Measurements from ENCODE around the gene ZBTB7B. TPM values are rescaled to one million over a fixed set of nuclear protein-coding genes. Genes with fewer than 3 reads are reported as not detected.
A peak's percentile ranks its signal among the peaks of the same experiment; 100 is the strongest.

ZBTB7B gene
- total RNA-seq, 4 donors from 2014 or later, result 101 to 220 (median 113) TPM

GRCh38 chr1:155010211-155010918, 7.8 kb downstream of the ZBTB7B start:
- WGBS, 2 donors, result 5 to 62% methylated on average over 2 to 3 of the region's 11 CpGs
- Histone ChIP-seq H3K9me3 (no peaks in the 10 kb centered on the region), H3K27me3 (no peaks in the 10 kb centered on the region), H3K27ac (peak overlapping the region; percentile 97 to 99 (median 98)), H3K4me3 (peak overlapping the region; percentile 50 to 96 (median 64)), H3K4me1 (peaks cover 77 to 100% (median 82%) of the 10 kb centered on the region in 3 donors), H3K36me3 (peaks cover 12 to 44% (median 21%) of the 10 kb centered on the region in 3 donors)
- intact Hi-C loops (cut with DNase I), result no loop called here
- TF ChIP-seq POLR2A (IDR thresholded peaks at IDR 0.05) (no peak), CTCF (IDR thresholded peaks at IDR 0.05) (no peak)
- DNase-seq, result no peak

- Histone ChIP-seq H3K27ac (peak overlapping the region; percentile 97 to 99 (median 98)), H3K4me3 (peak overlapping the region in 3 of 4 donors; percentile 61 to 96 (median 67)), H3K9me3 (no peaks in the 10 kb centered on the region), H3K36me3 (peaks cover 16 to 48% (median 27%) of the 10 kb centered on the region in 3 donors), H3K27me3 (no peaks in the 10 kb centered on the region), H3K4me1 (peaks cover 75 to 100% (median 81%) of the 10 kb centered on the region in 3 donors)
- no peak for TF ChIP-seq POLR2A (IDR thresholded peaks at IDR 0.05)
- no peak for TF ChIP-seq CTCF (IDR thresholded peaks at IDR 0.05)
- DNase-seq, result no peak
- WGBS, 2 donors, result 61% methylated on average over 3 of the region's 5 CpGs; no CpG with 5 or more reads in 1 of the 2 donors
- intact Hi-C loops (cut with DNase I), result no loop called here
Observed at GRCh38 chr1:155011004-155011416, 8.4 kb downstream of the ZBTB7B start.

GRCh38 chr1:155011437-155012025, 8.9 kb downstream of the ZBTB7B start:
- no peaks in the 10 kb centered on the region for H3K9me3 ChIP-seq
- peak overlapping the region in 3 of 4 donors; percentile 61 to 96 (median 67) for H3K4me3 ChIP-seq
- WGBS, 2 donors, result 27% methylated on average over 3 of the region's 6 CpGs; no CpG with 5 or more reads in 1 of the 2 donors
- TF ChIP-seq CTCF (IDR thresholded peaks at IDR 0.05), result no peak
- no peak for TF ChIP-seq POLR2A (IDR thresholded peaks at IDR 0.05)
- H3K27me3 ChIP-seq, result no peaks in the 10 kb centered on the region
- H3K27ac ChIP-seq, result peak overlapping the region; percentile 97 to 99 (median 98)
- peaks cover 16 to 48% (median 30%) of the 10 kb centered on the region in 3 donors for H3K36me3 ChIP-seq
- DNase-seq, result no peak
- intact Hi-C loops (cut with DNase I), result no loop called here
- peaks cover 74 to 100% (median 81%) of the 10 kb centered on the region in 3 donors for H3K4me1 ChIP-seq

GRCh38 chr1:155012026-155012546, 9.5 kb downstream of the ZBTB7B start:
- WGBS, 2 donors, result 0 to 17% methylated on average over 1 of the region's 9 CpGs
- intact Hi-C loops (cut with DNase I), result no loop called here
- Histone ChIP-seq H3K36me3 (peaks cover 16 to 53% (median 34%) of the 10 kb centered on the region in 3 donors), H3K27me3 (no peaks in the 10 kb centered on the region), H3K9me3 (no peaks in the 10 kb centered on the region), H3K27ac (peak overlapping the region; percentile 97 to 99 (median 98)), H3K4me3 (peak overlapping the region in 3 of 4 donors; percentile 61 to 96 (median 67)), H3K4me1 (peaks cover 74 to 100% (median 81%) of the 10 kb centered on the region in 3 donors)
- no peak for DNase-seq
- TF ChIP-seq CTCF (IDR thresholded peaks at IDR 0.05) (no peak), POLR2A (IDR thresholded peaks at IDR 0.05) (peak in 1 of 4 donors; percentile 69)

Measured in esophagus squamous epithelium (tissue), 5 donors.